HTR-8/SVneo (cell line): ENCODE results near the gene CCDC102B.
"Not testable (repeated sequence)": the region's sequence is repeated elsewhere in the genome, so short reads cannot be mapped to it uniquely, and the experiment has no call there.

ENCODE experiments used
- DNase-seq: peaks from one replicate; pipeline ENCODE4 v3.0.0; 2011; ENCODE audit warnings: low spot score, mixed read lengths; ENCODE audit not compliant: insufficient read length
- FAIRE-seq: peaks from 2 replicates; lab custom pipeline; 2011; peaks lifted over from hg19 to GRCh38; lab: Jason Lieb, UNC

Gene CCDC102B

DNA sequence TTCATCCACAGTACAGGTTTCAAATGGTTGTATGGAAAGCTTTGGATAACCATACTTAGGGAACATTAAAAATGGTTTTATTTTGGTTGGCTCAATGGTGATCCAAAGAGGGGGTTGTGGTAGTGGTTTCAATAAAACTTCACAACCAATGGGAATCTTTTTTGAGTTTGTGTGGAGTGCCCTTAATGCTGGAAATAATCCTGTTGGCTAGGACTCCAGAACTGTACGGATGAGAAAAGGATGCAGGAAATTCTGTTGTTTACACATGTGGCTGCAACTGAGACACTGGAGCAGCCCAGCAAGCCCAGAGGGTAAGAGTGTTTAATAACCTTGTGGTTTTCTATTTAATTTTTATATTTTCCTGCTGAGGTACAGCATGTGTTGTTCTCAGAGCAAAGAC lies at the start of gene CCDC102B:
Gene CCDC102B, plus strand, starts transcription at position 210 of the 400 bp plus-strand sequence. CDS start 38,684 bp downstream, outside the sequence.
- DNase-seq (no peak), FAIRE-seq (no peak)

DNA sequence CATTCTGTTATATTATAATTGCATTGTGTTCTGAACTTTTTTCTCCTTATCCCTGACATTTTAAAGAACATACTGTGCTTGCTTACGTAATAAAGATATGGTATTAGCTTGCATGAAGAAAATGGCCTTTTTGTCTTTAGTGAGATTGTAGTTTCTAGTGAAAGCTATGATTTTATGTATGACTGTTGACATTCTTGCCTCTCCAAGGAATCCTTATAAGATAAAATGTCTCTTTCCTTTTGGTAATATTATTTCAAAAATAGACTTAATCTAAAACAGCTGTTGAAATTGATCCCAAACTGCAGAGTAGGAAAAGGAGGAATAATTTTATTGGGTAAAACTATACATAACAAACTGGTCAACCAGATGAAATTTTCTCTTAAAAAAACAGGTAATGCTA lies 40.8 kb upstream of the CCDC102B start:
- FAIRE-seq = no peak
- DNase-seq = no peak

DNA sequence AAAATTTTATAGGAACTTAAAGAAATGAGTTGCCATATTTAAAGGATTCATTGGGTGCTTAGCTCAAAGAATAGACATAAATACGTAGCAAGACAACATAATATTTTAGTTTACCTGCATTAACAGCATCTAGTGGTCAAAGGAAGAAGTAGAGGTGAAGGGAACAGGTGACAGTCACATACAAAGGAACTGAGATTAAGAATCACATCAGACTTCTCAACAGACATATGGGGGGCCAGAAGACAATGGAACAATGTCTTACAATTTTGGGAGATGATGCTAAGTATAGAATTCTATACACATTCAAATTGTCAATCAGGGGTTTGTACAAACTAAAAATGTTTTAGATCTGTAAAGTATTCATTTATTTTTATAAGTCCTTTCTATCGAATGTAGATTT lies 38.6 kb upstream of the CCDC102B start:
- DNase-seq = no peak
- no peak for FAIRE-seq

DNA sequence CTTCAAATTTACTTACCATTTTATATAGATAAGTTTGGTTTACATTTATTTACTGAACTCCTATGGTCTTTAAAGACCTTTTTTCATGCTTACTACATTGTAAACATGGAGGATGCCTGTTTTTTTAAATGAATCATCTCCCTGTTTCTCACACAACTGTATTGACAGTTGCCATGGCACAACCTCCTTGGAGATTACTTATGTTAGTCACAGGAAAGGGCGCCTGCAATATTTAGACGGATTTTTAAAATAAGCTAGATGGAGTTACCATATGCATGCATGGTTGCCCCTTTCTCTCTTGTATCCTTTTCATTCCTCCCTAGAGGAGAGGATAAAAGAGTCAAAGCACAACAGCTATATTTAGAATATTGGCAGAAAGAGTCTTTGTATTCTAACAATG lies 34.8 kb upstream of the CCDC102B start:
- no peak for DNase-seq
- FAIRE-seq = no peak

DNA sequence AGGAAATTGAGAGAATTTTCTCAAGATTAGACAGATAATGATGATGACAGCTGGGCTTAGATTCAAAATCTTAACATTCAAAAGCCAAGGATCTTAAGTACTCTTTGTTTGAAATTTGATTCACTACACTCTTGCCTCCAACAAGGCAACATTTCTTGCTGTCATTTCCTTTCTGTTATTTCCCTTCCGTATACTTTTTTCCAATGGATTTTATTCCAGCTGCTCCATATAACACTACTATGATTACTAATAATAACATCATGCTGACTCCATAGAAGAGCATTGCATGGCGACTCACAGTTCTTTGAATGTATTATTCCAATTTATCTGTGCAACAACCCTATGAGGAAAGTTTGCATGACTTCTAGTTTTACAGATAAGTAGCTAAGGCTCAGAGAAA lies 33.9 kb upstream of the CCDC102B start:
- DNase-seq = no peak
- FAIRE-seq = no peak

DNA sequence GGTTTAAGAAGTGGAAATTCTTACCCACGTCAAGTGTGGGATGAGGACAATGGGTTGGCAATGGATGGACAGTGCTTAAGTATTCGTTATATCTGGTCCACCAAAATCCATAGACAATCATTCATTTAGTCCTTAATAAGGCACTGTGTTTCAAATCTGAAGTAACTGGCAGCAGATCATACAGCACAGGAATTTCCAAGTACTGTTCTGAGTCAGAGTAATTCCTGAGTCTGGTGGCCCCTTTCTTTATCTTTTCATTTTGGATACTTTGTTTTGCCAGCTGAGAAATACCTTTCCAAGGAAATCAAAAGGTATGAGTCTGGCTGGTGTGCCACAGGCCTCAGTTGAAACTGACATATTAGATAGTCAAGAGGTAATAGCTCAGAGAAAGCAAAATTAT lies 31.4 kb upstream of the CCDC102B start:
- FAIRE-seq = no peak
- DNase-seq = no peak

DNA sequence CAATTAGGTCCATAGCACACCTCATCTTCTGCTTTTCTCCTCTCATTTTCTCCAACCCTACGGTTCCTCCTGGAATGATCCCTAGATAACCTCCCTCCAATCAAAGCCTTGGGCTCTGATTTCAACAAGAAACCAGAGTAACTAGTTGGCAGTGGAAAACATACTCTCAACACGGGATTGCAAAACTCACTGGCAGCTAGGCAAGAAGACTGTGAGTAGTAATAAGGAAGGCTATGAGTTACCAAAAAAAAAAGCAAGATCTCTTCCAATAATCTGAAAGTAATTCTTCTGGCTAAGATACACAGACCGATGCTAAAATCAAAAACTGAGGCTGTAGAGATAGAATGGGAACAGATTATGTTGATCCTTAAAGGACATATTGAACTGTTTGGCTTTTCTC lies 28.4 kb upstream of the CCDC102B start:
- FAIRE-seq = no peak

DNA sequence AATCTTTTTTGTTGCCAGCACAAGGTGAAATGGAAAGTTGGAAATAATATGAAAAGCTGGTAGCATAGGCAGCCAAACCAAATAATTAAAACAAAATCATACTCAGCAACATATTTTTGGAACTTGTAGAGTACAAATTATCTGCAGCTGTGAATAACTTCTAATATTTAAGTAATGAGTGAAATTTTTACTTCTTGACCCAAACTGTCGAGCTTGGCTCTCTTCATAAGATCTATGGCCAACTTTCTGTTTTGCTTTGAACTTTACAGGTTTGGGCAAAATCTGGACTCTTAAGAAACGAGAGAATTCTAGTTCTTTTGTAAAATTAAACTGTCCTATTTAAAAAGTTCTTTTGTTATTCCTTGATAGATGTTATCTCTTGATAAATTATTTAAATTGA lies 25.6 kb upstream of the CCDC102B start:
- no peak for FAIRE-seq
- DNase-seq = no peak

More for the DNA sequence above, 28.4 kb upstream of the CCDC102B start:
- DNase-seq = no peak

DNA sequence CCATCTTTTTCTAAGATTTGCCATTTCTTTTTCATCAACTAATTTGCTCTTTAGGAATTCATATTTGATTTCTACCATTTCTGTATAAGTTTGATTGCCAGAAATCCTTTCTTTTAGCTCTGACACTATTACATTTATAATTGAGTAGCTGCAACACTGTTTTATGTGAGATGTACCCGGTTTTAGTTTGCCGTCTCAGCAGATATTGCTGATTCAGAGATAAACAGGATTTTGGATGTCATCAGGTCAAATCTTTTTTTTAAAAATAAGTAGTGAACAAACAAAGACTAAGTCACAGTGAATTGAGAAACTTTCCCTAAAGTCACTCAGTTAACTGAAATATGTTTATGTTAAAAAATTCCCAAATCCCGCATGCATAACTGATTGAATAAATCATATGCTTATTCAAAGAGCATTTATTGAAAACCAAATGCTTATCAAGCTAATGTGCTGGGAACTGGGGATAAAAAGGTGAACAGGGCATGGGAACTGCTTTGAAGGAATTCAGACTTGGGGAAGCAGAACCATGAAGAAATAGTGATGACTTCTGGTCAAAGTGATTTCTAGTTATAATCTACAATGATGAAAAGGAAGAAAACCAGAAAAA lies 19.5 kb upstream of the CCDC102B start:
- DNase-seq (no peak), FAIRE-seq (no peak)

DNA sequence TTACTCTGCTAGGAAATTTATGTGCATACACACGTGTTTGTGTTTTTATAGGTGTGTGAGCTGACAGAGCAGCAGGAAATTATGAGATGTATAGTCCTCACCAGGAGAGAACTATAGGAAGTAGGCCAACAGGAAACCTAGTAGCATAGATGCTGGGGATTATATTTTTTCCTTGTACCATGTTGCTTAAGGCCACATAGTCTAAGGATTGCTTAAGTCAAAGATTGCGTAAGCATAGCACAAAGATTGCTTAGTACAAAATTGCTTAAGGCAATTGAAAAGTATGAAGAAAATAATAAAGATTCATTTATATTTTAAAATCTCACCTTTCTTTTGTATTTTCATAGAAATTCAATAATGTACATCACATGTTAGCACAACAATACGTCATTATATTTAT lies 18.7 kb upstream of the CCDC102B start:
- DNase-seq (no peak), FAIRE-seq (no peak)

DNA sequence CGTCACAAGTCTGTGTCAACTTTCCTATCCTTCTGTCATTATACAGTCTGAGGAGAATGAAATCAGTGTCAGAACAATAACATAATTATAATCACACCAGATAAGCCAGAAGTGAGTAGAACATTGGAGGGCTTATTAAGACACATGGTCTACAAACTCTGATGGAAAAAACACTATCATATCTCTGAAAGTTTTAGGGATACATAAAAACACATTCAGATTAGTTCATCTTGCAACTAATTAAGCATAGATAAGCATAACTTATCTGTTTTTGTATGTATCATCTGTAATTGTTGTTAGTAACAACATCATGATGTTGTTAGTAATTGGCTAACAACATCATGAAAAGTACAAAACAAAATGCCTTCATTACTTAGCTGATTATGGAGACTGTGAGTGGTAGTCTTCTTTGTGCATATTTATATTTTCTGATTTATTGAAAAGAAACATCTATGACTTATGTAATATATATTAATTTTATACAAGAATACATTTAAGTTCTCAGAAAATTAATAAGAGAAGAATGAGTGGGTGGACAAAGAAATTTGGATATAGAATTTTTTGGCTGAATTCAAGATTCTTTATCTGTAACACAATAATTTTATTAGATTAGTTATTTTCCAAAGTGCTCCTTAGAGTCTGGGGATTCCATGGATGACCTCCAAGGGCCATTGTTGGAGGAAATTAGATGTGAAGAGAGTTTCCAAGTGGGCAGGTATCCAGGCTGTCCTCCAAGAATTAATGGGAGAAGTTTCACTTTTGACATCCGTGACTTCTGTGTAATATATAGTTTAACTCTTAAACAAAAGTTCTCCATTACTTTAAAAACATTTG lies 16.9 kb upstream of the CCDC102B start:
- FAIRE-seq = no peak
- no peak for DNase-seq

DNA sequence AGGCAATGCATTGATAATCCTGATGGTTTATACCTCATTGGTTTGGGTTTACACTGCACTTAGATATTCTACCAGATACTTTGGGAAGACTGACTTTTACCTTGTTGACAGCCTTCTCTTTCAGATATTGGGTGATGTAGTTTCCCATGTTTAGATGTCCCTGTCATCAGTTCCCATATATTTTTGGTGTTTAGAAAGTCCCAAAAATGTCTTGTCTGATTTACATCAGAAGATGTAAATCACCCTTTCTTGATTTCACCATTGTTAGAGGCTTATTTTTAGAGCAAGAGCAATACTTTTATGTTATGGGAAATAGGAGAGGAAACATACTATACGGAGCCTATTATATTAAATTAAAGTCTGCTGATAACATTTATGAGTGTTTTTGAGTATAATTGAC lies 14.4 kb upstream of the CCDC102B start:
- no peak for FAIRE-seq

DNA sequence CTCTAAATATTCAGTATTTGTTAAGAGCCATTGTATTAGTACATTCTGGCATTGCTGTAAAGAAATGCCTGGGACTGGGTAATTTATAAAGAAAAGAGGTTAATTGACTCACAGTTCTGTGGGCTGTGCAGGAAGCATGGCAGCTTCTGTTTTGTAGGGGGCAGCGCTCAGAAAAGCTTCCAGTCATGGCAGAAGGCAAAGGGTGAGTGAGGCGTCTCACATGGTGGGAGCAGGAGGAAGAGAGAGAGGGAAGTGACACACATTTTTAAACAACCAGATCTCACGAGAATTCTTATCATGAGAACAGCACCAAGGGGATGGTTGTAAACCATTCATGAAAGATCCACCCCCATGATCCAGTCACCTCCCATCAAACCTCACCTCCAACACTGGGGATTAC lies 13.8 kb upstream of the CCDC102B start:
- FAIRE-seq (no peak), DNase-seq (no peak)

More for the DNA sequence above, 14.4 kb upstream of the CCDC102B start:
- DNase-seq = no peak

DNA sequence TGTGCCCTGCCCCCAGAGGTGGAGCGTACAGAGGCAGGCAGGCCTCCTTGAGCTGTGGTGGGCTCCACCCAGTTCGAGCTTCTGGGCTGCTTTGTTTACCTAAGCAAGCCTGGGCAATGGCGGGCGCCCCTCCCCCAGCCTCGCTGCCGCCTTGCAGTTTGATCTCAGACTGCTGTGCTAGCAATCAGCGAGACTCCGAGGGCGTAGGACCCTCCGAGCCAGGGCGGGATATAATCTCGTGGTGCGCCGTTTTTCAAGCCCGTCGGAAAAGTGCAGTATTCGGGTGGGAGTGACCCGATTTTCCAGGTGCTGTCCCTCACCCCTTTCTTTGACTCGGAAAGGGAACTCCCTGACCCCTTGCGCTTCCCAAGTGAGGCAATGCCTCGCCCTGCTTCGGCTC lies 7.6 kb upstream of the CCDC102B start:
- FAIRE-seq, DNase-seq: not testable (repeated sequence)

DNA sequence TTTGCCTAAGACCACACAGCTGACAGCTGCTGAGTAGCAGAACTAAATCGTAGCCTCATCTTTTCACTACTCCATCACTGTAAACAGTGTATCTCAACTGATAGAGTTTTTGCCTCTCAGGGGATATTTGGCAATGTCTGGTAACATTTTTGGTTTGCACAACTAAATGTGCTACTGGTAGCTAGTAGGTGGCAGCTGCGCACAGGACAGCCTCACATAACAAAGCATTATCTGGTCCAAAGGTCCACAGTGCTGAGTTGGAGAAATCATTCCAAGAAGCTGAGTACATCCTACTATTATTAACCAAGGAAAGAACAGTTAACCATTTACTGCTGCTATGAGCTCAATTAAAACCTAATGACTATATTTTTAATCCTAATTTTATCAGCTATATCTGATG lies 6.1 kb upstream of the CCDC102B start:
- no peak for DNase-seq
- FAIRE-seq = no peak

DNA sequence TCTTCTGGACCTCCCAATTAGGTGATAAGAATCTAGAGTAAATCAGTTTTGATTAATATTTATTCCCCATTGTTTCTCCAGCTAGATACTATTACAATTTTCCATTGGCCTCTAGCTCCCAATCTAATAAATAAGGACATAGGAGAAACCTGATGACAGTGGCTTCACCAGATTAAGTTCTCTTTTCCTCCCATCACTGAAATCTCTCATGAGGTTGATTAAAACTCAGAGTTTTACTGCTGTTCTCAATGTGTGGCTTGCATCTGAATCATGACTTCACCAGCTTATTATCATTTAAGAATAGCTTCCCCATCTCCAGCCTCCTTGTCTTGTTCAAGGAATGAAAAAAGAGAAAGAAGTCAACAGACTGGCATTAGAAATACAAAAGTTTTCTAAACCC lies 3.9 kb upstream of the CCDC102B start:
- DNase-seq = no peak
- no peak for FAIRE-seq

DNA sequence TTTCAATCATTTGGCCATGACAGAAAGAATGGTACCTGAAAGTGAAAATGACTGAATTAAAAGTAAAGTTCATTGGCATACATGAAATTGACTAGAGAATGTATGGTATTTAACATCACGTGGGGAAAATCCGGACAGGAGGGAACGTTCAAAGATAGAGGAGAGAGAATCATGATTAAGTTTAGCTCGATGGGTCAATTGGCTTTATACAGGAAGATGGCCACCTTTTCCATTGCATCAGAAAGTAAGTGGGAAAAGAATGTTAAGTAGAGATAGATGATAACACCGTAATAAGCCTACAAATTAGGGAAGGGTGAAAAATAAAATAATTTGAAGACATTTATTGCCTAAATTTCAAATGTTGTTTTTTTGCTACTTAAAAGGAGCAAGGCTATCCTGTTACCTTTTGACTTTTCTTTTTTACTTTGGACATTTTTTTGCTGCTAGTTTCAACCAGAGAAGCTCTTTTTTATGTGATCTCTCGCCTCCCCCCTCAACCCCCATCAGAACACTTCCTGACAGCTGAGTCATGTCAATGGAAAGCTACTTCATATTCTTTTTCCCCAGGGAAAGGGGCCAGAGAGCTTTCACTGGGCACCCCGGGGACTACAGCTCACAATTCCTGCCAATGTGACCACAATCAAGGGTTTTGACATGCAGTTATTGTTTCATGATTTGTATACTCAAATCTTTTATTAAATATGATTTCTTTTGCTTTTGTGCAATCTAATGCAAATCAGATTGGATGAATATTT lies 767 bp upstream of the CCDC102B start:
- DNase-seq (no peak), FAIRE-seq (no peak)

DNA sequence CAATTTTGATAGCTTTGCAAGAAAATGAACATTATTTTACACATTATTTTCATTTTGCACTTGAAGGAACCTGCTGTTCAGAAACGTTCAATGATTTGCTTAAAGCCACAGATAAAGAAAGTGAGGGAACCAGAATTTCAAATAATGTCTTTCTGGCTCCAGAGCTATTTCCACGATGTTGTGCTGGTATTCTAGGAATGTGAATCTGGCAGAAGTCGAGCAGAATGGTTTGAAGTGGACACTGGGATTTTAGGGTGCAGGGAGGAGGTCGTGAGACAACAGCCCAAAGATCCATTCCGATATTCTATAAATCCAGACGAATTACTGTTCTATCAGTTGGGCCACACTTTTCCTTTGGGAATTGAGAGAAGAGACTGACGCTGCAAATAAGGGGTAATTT lies 2.2 kb downstream of the CCDC102B start:
- DNase-seq = no peak
- no peak for FAIRE-seq

DNA sequence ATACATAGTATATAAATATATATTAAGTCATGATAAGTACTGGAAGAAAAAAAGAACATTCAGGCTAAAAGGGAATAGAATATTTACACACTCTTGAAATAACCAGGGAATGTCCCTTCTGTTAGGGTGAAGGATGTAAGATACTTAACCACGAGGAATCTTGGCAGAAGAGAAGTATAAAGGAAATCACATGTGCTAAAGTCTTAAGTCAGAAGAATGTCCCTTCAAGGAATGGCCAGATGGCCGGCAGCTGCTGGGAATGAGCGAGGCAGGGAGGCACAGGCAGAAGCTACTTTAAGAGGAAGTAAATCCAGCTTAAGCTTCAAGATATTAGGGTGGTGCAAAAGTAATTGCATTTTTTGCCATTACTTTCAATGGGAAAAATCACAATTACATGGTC lies 5.5 kb downstream of the CCDC102B start:
- DNase-seq = no peak
- no peak for FAIRE-seq

DNA sequence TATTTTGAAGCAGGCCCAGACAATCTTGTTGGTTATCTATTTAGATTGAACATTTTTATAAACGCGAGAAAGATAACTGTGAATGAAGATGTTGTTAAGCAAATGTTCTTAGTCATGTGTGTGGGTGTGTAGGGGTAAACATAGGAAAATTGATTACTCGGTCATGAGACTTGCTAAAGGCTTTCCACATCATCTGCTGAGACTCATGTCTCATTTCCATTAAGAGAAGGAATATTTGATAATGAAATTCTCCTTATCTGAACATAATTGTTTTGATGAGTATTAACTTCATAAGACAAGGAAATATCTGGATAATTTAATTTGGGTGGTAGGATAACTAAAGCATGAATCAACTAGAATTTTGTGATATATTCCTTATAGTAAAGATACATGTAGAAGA lies 19.7 kb downstream of the CCDC102B start:
- no peak for DNase-seq
- FAIRE-seq = no peak

DNA sequence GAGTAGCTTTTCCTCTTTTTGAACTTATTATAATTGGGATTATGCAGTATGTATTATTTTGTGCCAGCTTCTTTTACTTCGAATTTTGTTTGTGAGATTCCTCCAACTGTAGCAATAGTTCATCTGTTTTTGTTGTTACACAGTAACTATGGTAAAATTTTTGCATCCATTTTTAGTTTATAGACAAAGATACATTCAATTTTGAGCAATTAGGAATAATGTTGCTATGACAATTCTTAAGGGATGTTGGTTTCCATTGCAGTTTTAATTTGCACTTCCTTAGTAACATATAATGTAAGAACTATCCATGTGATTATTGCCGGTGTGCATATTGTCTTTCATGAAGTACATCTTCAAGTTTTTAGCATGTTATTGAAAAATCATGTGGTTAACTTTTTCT lies 20.7 kb downstream of the CCDC102B start:
- DNase-seq (no peak), FAIRE-seq (no peak)
